ENCODE data around the gene CTTN. TPM values are rescaled to one million over a fixed set of nuclear protein-coding genes. Genes with fewer than 3 reads are reported as not detected.

CTTN gene
- total and polyA plus RNA-seq, 10 of the 15 experiments (the other 5 are each of a cell fraction or from before 2014, with no cell fraction given), result 1.1 to 37.8 (median 11.8) TPM

GRCh38 chr11:70448983-70449567 is 50.7 kb downstream of the CTTN start:
- Histone ChIP-seq H3K36me3 (ENCODE audit: control insufficient read depth in 2 of 2, insufficient read depth in 2 of 2, low read length in 1 of 2) (no peaks in the 10 kb centered on the region), H3K9ac (ENCODE audit: control insufficient read depth, insufficient read depth, low read length) (no peak overlapping the region), H3K79me2 (ENCODE audit: control insufficient read depth, insufficient read depth, low read length) (no peaks in the 10 kb centered on the region), H2AFZ (ENCODE audit: control insufficient read depth, low read depth, low read length) (no peak overlapping the region), H3K27me3 (replicated peaks in 1 of 2; ENCODE audit: control insufficient read depth in 2 of 2, insufficient read depth in 2 of 2, low read length in 1 of 2) (no peaks in the 10 kb centered on the region), H3K4me1 (ENCODE audit: control insufficient read depth, insufficient read depth, low read length) (peaks cover 8% of the 10 kb centered on the region), H3K4me3 (no peak overlapping the region), H3K4me2 (ENCODE audit: control insufficient read depth, insufficient read depth) (no peak overlapping the region), H3K27ac (ENCODE audit: control insufficient read depth, insufficient read depth) (no peak overlapping the region; the same call in 1 of the 2 replicates), H3K9me3 (replicated peaks; ENCODE audit: control insufficient read depth, insufficient read depth, low read length) (peaks cover 19% of the 10 kb centered on the region), H4K20me1 (ENCODE audit: control insufficient read depth, insufficient read depth) (no peaks in the 10 kb centered on the region)
- RAD21 ChIA-PET (ENCODE audit: unreplicated experiment), result no interaction called here
- in situ Hi-C loops (cut with MboI), result no loop called here
- FAIRE-seq (no peak), DNase-seq (ENCODE audit: low read depth, low spot score) (no peak), ATAC-seq (no peak)
- BruUV-seq (replicated peaks), result no TSS peak
- POLR2A ChIA-PET, result no interaction called here
- intact Hi-C loops (cut with micrococcal nuclease; ENCODE audit: unreplicated experiment), result no loop called here
- CTCF ChIA-PET, result no interaction called here
- whole genome bisulfite sequencing (ENCODE audit: insufficient coverage, insufficient replicate concordance, low lambda C conversion rate, missing lambda C conversion rate), result 31% methylated on average over 2 of the region's 2 CpGs
- SMC1A ChIA-PET (ENCODE audit: uncharacterized antibody, unreplicated experiment), result no interaction called here
- no peak for TF ChIP-seq IRF5 (IDR thresholded peaks at IDR 0.05; ENCODE audit: borderline replicate concordance)
- no peak for TF ChIP-seq PML (IDR thresholded peaks at IDR 0.05; ENCODE audit: low read length)
- peak in 2 of 3 experiments; percentile 45 to 63; a peak in 4 of 6 replicates for TF ChIP-seq CTCF (IDR thresholded peaks at IDR 0.05 in 2 of 3, conservative IDR thresholded peaks at IDR 0.05 in 1 of 3; ENCODE audit: control insufficient read depth in 2 of 3, extremely low read depth in 1 of 3, insufficient read depth in 1 of 3, low read depth in 3 of 3, low read length in 3 of 3)
- no peak for TF ChIP-seq STAT3 (IDR thresholded peaks at IDR 0.05; ENCODE audit: low read depth, low read length)
- TF ChIP-seq SPI1 (IDR thresholded peaks at IDR 0.05; ENCODE audit: borderline replicate concordance, insufficient read depth, low read depth, low read length), result peak; percentile 33; the same call in 1 of the 2 replicates
- TF ChIP-seq RUNX3 (IDR thresholded peaks at IDR 0.05; ENCODE audit: low read length), result no peak
- no peak for TF ChIP-seq HSF1 (IDR thresholded peaks at IDR 0.05; ENCODE audit: low read depth, low read length)
- no peak for TF ChIP-seq ZNF592 (IDR thresholded peaks at IDR 0.05)
- TF ChIP-seq MYC (IDR thresholded peaks at IDR 0.05; ENCODE audit: insufficient read depth, insufficient read length, insufficient replicate concordance, low read length, severe bottlenecking), result no peak
- no peak for TF ChIP-seq BRCA1 (IDR thresholded peaks at IDR 0.05; ENCODE audit: low read depth, low read length)
- no peak for TF ChIP-seq STAT1 (conservative IDR thresholded peaks at IDR 0.05)
- TF ChIP-seq ZBED1 (IDR thresholded peaks at IDR 0.05; ENCODE audit: borderline replicate concordance), result no peak
- TF ChIP-seq WRNIP1 (IDR thresholded peaks at IDR 0.05; ENCODE audit: borderline replicate concordance, low read depth, low read length), result no peak
- TF ChIP-seq CBX5 (IDR thresholded peaks at IDR 0.05; ENCODE audit: low read depth), result peak; percentile 23; the same call in 1 of the 2 replicates
- TF ChIP-seq CEBPB (IDR thresholded peaks at IDR 0.05; ENCODE audit: borderline replicate concordance in 1 of 2, low read depth in 2 of 2, low read length in 2 of 2), result no peak
